H9 (cell line): Measurements from ENCODE around the gene SCLY. TPM values are rescaled to one million over a fixed set of nuclear protein-coding genes. Genes with fewer than 3 reads are reported as not detected.
A peak's percentile ranks its signal among the peaks of the same experiment; 100 is the strongest.

Experiments used
- DNase-seq: peaks from one replicate; pipeline ENCODE4 v3.0.0-alpha.2; 2017
- H2AFZ ChIP-seq: one replicate; pipeline ENCODE4 v1.6.1; 2013; ENCODE audit warnings: mild to moderate bottlenecking, low read length, control low read depth, moderate library complexity
- H2AK5ac ChIP-seq: 2 replicates; pipeline ENCODE4 v1.6.1; 2013; ENCODE audit warnings: low read length, control low read depth, mixed read lengths; ENCODE audit not compliant: insufficient read length
- H2BK120ac ChIP-seq: one replicate; pipeline ENCODE4 v1.6.1; 2013; ENCODE audit warnings: low read depth, mild to moderate bottlenecking, low read length, control low read depth, inconsistent platforms; ENCODE audit not compliant: poor library complexity, severe bottlenecking
- H2BK12ac ChIP-seq: 2 replicates; pipeline ENCODE4 v1.6.1; 2013; ENCODE audit warnings: low read length, control low read depth, mixed read lengths, low read depth; ENCODE audit not compliant: insufficient read length
- H2BK15ac ChIP-seq: 2 replicates; pipeline ENCODE4 v1.6.1; 2013; ENCODE audit warnings: low read depth, low read length, control low read depth
- H2BK20ac ChIP-seq: one replicate; pipeline ENCODE4 v1.6.1; 2013; ENCODE audit warnings: low read depth, mild to moderate bottlenecking, low read length, control low read depth, inconsistent platforms; ENCODE audit not compliant: poor library complexity, severe bottlenecking
- H2BK5ac ChIP-seq: 2 replicates; pipeline ENCODE4 v1.6.1; 2013; ENCODE audit warnings: low read length, control low read depth, mixed read lengths; ENCODE audit not compliant: insufficient read length
- H3K14ac ChIP-seq: 2 replicates; pipeline ENCODE4 v1.6.1; 2013; ENCODE audit warnings: low read length, control low read depth; ENCODE audit not compliant: insufficient read depth
- H3K18ac ChIP-seq: 2 replicates; pipeline ENCODE4 v1.6.1; 2013; ENCODE audit warnings: low read depth, mild to moderate bottlenecking, mixed read lengths, low read length, control low read depth; ENCODE audit not compliant: insufficient read length
- H3K23ac ChIP-seq: 2 replicates; pipeline ENCODE4 v1.6.1; 2013; ENCODE audit warnings: low read length, control low read depth, mixed read lengths, low read depth; ENCODE audit not compliant: insufficient read length
- H3K23me2 ChIP-seq: 2 replicates; pipeline ENCODE4 v1.6.1; 2013; ENCODE audit warnings: low read depth, mild to moderate bottlenecking, mixed read lengths, low read length, control low read depth; ENCODE audit not compliant: insufficient read length, poor library complexity, severe bottlenecking
- H3K27ac ChIP-seq: 2 replicates; pipeline ENCODE4 v1.5.1; 2013; ENCODE audit warnings: low read length, control low read depth, mixed read lengths, low read depth; ENCODE audit not compliant: insufficient read length
- H3K27me3 ChIP-seq: 2 replicates; pipeline ENCODE4 v1.6.1; 2013; ENCODE audit warnings: low read length, control low read depth, inconsistent platforms; ENCODE audit not compliant: insufficient read depth
- H3K4ac ChIP-seq: 2 replicates; pipeline ENCODE4 v1.6.1; 2013; ENCODE audit warnings: low read depth, mild to moderate bottlenecking, control low read depth, inconsistent platforms, low read length, moderate library complexity
- H3K4me1 ChIP-seq: 2 replicates; pipeline ENCODE4 v1.6.1; 2013; ENCODE audit warnings: low read length, control low read depth, inconsistent platforms; ENCODE audit not compliant: insufficient read depth
- H3K4me2 ChIP-seq: 2 replicates; pipeline ENCODE4 v1.6.1; 2013; ENCODE audit warnings: low read length, control low read depth, mixed read lengths; ENCODE audit not compliant: insufficient read length, insufficient read depth
- H3K56ac ChIP-seq: 2 replicates; pipeline ENCODE4 v1.6.1; 2013; ENCODE audit warnings: low read depth, mild to moderate bottlenecking, mixed read lengths, low read length, control low read depth; ENCODE audit not compliant: insufficient read length
- H3K79me1 ChIP-seq: 2 replicates; pipeline ENCODE4 v1.6.1; 2013; ENCODE audit warnings: low read depth, mild to moderate bottlenecking, moderate library complexity, low read length, control low read depth, inconsistent platforms; ENCODE audit not compliant: insufficient read depth, poor library complexity, severe bottlenecking
- H3K79me2 ChIP-seq: 2 replicates; pipeline ENCODE4 v1.6.1; 2013; ENCODE audit warnings: low read length, control low read depth, inconsistent platforms; ENCODE audit not compliant: insufficient read depth
- H3K9ac ChIP-seq: 2 replicates; pipeline ENCODE4 v1.6.1; 2013; ENCODE audit warnings: low read length, control low read depth, mixed read lengths; ENCODE audit not compliant: insufficient read length; ENCODE audit errors: extremely low read depth
- H3K9me3 ChIP-seq: one replicate; pipeline ENCODE4 v1.6.1; 2013; ENCODE audit warnings: low read depth, low read length, inconsistent platforms; ENCODE audit not compliant: control insufficient read depth
- H3T11ph ChIP-seq: one replicate; pipeline ENCODE4 v1.6.1; 2013; ENCODE audit warnings: mild to moderate bottlenecking, low read length, control low read depth, inconsistent platforms
- H4K20me1 ChIP-seq: one replicate; pipeline ENCODE4 v1.6.1; 2013; ENCODE audit not compliant: control insufficient read depth, insufficient read length, insufficient read depth
- H4K5ac ChIP-seq: 2 replicates; pipeline ENCODE4 v1.6.1; 2013; ENCODE audit warnings: low read depth, mild to moderate bottlenecking, mixed read lengths, low read length, control low read depth; ENCODE audit not compliant: insufficient read length
- H4K8ac ChIP-seq: replicated peaks from 2 replicates; pipeline ENCODE4 v1.6.1; 2013; ENCODE audit warnings: low read length, control low read depth, mixed read lengths, low read depth; ENCODE audit not compliant: insufficient read length
- H4K91ac ChIP-seq: 2 replicates; pipeline ENCODE4 v1.6.1; 2013; ENCODE audit warnings: low read depth, mild to moderate bottlenecking, moderate library complexity, mixed read lengths, low read length, control low read depth; ENCODE audit not compliant: insufficient read length
- H3K27ac Mint-ChIP-seq, 3 experiments: 2 replicates in 2 of 3; 3 replicates in 1 of 3; pipeline ENCODE4 v1.8.0; 2020 to 2021; ENCODE audit warnings: mixed read lengths in 3 of 3, mild to moderate bottlenecking in 1 of 3, moderate library complexity in 1 of 3
- H3K27me3 Mint-ChIP-seq: 2 replicates; pipeline ENCODE4 v1.8.0; 2021; ENCODE audit warnings: low read depth, mild to moderate bottlenecking, moderate library complexity, mixed read lengths
- H3K36me3 Mint-ChIP-seq, 3 experiments: 2 replicates in 2 of 3; 3 replicates in 1 of 3; pipeline ENCODE4 v1.8.0; 2020 to 2021; ENCODE audit warnings: low read depth in 3 of 3, mixed read lengths in 3 of 3; ENCODE audit not compliant: insufficient read depth in 1 of 3
- H3K4me1 Mint-ChIP-seq, 2 experiments: 2 replicates each; pipeline ENCODE4 v1.8.0; 2020; ENCODE audit warnings: mixed read lengths in 2 of 2
- H3K4me3 Mint-ChIP-seq, 2 experiments: 2 replicates in 1 of 2; 3 replicates in 1 of 2; pipeline ENCODE4 v1.8.0; 2020 to 2021; ENCODE audit warnings: mild to moderate bottlenecking in 2 of 2, mixed read lengths in 2 of 2, moderate library complexity in 1 of 2
- H3K9me3 Mint-ChIP-seq, 2 experiments: 2 replicates in 1 of 2; 3 replicates in 1 of 2; pipeline ENCODE4 v1.8.0; 2020; ENCODE audit warnings: mild to moderate bottlenecking in 2 of 2, mixed read lengths in 2 of 2, moderate library complexity in 1 of 2
- CTCF ChIP-seq: fragments of 200-600 bp; sonication (generic); conservative IDR thresholded peaks from 3 replicates; pipeline ENCODE4 v1.8.0; 2021; ENCODE audit warnings: antibody characterized with exemption, mild to moderate bottlenecking
- WGBS: extraction: QIAGEN DNeasy Blood & Tissue Kit; methylation state at CpG from one replicate; pipeline ENCODE4 v1.1.7; 2013; ENCODE audit warnings: missing lambda C conversion rate, low lambda C conversion rate, mixed read lengths; ENCODE audit not compliant: insufficient read length; ENCODE audit errors: extremely low coverage; 5-methylcytosine and 5-hydroxymethylcytosine counted together
- total RNA-seq: library from RNA; stranded (reverse); gene quantifications from 2 replicates; pipeline ENCODE4 v1.2.1, GENCODE V29; 2021

The SCLY gene
- total RNA-seq, 1 experiment from 2014 or later: 55.3 TPM

- H2BK20ac ChIP-seq: no peak overlapping the region
- no peak overlapping the region for H3K4me2 ChIP-seq
- H3K18ac ChIP-seq: no peak overlapping the region
- no peak overlapping the region for H3K23ac ChIP-seq
- no CpG with 5 or more reads among the region's 30 CpGs for WGBS
- H4K20me1 ChIP-seq: no peaks in the 10 kb centered on the region
- H4K5ac ChIP-seq: no peak overlapping the region
- no peak overlapping the region for H2BK5ac ChIP-seq
- H3K9me3 ChIP-seq: no peaks in the 10 kb centered on the region
- no peaks in the 10 kb centered on the region; the same call in 1 of the 2 replicates for H3K27me3 Mint-ChIP-seq
- H2AFZ ChIP-seq: no peak overlapping the region
- H3K4ac ChIP-seq: no peak overlapping the region
- no peaks in the 10 kb centered on the region for H3K79me2 ChIP-seq
- no peaks in the 10 kb centered on the region for H3K4me1 ChIP-seq
- H3K56ac ChIP-seq: no peak overlapping the region
- H2BK15ac ChIP-seq: no peak overlapping the region
- H3K23me2 ChIP-seq: no peaks in the 10 kb centered on the region
- no peaks in the 10 kb centered on the region; a peak in 1 of 5 replicates for H3K9me3 Mint-ChIP-seq
- no peak overlapping the region for H3T11ph ChIP-seq
- H2BK120ac ChIP-seq: no peak overlapping the region
- TF ChIP-seq CTCF: no peak
- H3K4me3 Mint-ChIP-seq: no peak overlapping the region
- no peak overlapping the region for H4K91ac ChIP-seq
- H2AK5ac ChIP-seq: no peak overlapping the region
- no peaks in the 10 kb centered on the region for H3K27me3 ChIP-seq
- H2BK12ac ChIP-seq: no peak overlapping the region
- no peak overlapping the region for H3K27ac ChIP-seq
- no peak overlapping the region for H3K27ac Mint-ChIP-seq
- no peaks in the 10 kb centered on the region for H3K79me1 ChIP-seq
- H3K14ac ChIP-seq: no peak overlapping the region
- peak; percentile 82 for DNase-seq
- H3K9ac ChIP-seq: no peak overlapping the region
- no peaks in the 10 kb centered on the region for H3K4me1 Mint-ChIP-seq
- H4K8ac ChIP-seq: no peak overlapping the region
- no peaks in the 10 kb centered on the region for H3K36me3 Mint-ChIP-seq
Measured at GRCh38 chr2:238128534-238129001, 67.8 kb downstream of the SCLY start.
